Testis (tissue), 2 donors: Measurements from ENCODE around the gene ABCC4.

Experiments used
- POLR2A ChIP-seq: fragments of 450-650 bp; IDR thresholded peaks from one replicate; pipeline ENCODE4 v1.6.1; 2017; ENCODE audit warnings: antibody characterized with exemption, mild to moderate bottlenecking, moderate library complexity
- TF ChIP-seq, protein P1 (sequence below), 3 experiments: fragments of 450-650 bp in 2 of 3; fragments of 200-600 bp in 1 of 3; sonication (generic) in 1 of 3; IDR thresholded peaks; one replicate each; pipeline ENCODE4 v1.5.1; 2016 to 2019; ENCODE audit warnings: antibody characterized with exemption in 3 of 3, mild to moderate bottlenecking in 2 of 3, moderate library complexity in 1 of 3

DNA sequence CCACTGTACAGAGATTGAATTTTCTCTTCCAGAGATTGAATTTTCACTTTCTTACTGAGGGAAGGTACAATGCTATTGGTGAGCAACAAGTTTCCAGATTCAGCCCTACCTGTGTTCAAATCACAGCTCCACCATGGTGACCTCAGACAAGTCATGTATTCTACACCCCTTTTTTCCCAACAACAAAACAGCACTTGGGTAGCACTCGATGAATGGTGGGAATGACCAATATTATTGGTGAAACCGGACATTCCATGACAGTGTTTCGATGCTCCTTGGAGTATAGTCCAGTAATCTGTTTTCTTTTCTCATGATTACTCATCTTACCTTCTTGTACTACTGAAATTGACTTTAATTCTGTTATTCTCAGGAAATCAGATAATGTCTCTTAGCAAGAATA, 322.7 kb downstream of the ABCC4 start:
- TF ChIP-seq POLR2A: no peak
- TF ChIP-seq, protein P1, sequence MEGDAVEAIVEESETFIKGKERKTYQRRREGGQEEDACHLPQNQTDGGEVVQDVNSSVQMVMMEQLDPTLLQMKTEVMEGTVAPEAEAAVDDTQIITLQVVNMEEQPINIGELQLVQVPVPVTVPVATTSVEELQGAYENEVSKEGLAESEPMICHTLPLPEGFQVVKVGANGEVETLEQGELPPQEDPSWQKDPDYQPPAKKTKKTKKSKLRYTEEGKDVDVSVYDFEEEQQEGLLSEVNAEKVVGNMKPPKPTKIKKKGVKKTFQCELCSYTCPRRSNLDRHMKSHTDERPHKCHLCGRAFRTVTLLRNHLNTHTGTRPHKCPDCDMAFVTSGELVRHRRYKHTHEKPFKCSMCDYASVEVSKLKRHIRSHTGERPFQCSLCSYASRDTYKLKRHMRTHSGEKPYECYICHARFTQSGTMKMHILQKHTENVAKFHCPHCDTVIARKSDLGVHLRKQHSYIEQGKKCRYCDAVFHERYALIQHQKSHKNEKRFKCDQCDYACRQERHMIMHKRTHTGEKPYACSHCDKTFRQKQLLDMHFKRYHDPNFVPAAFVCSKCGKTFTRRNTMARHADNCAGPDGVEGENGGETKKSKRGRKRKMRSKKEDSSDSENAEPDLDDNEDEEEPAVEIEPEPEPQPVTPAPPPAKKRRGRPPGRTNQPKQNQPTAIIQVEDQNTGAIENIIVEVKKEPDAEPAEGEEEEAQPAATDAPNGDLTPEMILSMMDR (IDR thresholded peaks at IDR 0.05): no peak
